Measurements from ENCODE around the gene NFX1.
"Not testable (repeated sequence)": the region's sequence is repeated elsewhere in the genome, so short reads cannot be mapped to it uniquely, and the experiment has no call there.

The NFX1 gene

GRCh38 chr9:33310748-33311147, 20.4 kb downstream of the NFX1 start:
- DNase-seq (ENCODE audit: low read depth): no peak

- DNase-seq (ENCODE audit: low read depth): no peak
Observed at GRCh38 chr9:33311953-33312352, 21.6 kb downstream of the NFX1 start.

- DNase-seq (ENCODE audit: low read depth): no peak
Observed at GRCh38 chr9:33315371-33315770, 25.1 kb downstream of the NFX1 start.

- DNase-seq (ENCODE audit: low read depth): not testable (repeated sequence)
Observed at GRCh38 chr9:33317136-33317535, 26.8 kb downstream of the NFX1 start.

- DNase-seq (ENCODE audit: low read depth): no peak
Observed at GRCh38 chr9:33318225-33318624, 27.9 kb downstream of the NFX1 start.

GRCh38 chr9:33318781-33319180, 28.5 kb downstream of the NFX1 start:
- DNase-seq (ENCODE audit: low read depth): no peak

GRCh38 chr9:33320230-33320567, 29.9 kb downstream of the NFX1 start:
- no peak for DNase-seq (ENCODE audit: low read depth)

- no peak for DNase-seq (ENCODE audit: low read depth)
Observed at GRCh38 chr9:33320568-33321261, 30.4 kb downstream of the NFX1 start.

- DNase-seq (ENCODE audit: low read depth): no peak
Observed at GRCh38 chr9:33329117-33329563, 38.8 kb downstream of the NFX1 start.

- DNase-seq (ENCODE audit: low read depth): no peak
Observed at GRCh38 chr9:33329979-33330378, 39.7 kb downstream of the NFX1 start.

- no peak for DNase-seq (ENCODE audit: low read depth)
Observed at GRCh38 chr9:33331377-33331891, 41.1 kb downstream of the NFX1 start.

- DNase-seq (ENCODE audit: low read depth): no peak
Observed at GRCh38 chr9:33332011-33332410, 41.7 kb downstream of the NFX1 start.

GRCh38 chr9:33332956-33333355, 42.6 kb downstream of the NFX1 start:
- not testable (repeated sequence) for DNase-seq (ENCODE audit: low read depth)

- DNase-seq (ENCODE audit: low read depth): no peak
Observed at GRCh38 chr9:33340186-33340585, 49.9 kb downstream of the NFX1 start.

- DNase-seq (ENCODE audit: low read depth): no peak
Observed at GRCh38 chr9:33341182-33341581, 50.9 kb downstream of the NFX1 start.

GRCh38 chr9:33344145-33344544, 53.8 kb downstream of the NFX1 start:
- DNase-seq (ENCODE audit: low read depth): no peak

GRCh38 chr9:33346564-33346963, 56.2 kb downstream of the NFX1 start:
- DNase-seq (ENCODE audit: low read depth): no peak

GRCh38 chr9:33348998-33349397, 58.7 kb downstream of the NFX1 start:
- no peak for DNase-seq (ENCODE audit: low read depth)

GRCh38 chr9:33349743-33350142, 59.4 kb downstream of the NFX1 start:
- DNase-seq (ENCODE audit: low read depth): no peak

- no peak for DNase-seq (ENCODE audit: low read depth)
Observed at GRCh38 chr9:33350310-33350709, 60.0 kb downstream of the NFX1 start.

GRCh38 chr9:33351547-33351946, 61.2 kb downstream of the NFX1 start:
- no peak for DNase-seq (ENCODE audit: low read depth)

GRCh38 chr9:33354651-33355211, 64.4 kb downstream of the NFX1 start:
- no peak for DNase-seq (ENCODE audit: low read depth)

GRCh38 chr9:33355933-33356332, 65.6 kb downstream of the NFX1 start:
- DNase-seq (ENCODE audit: low read depth): no peak

- DNase-seq (ENCODE audit: low read depth): not testable (repeated sequence)
Observed at GRCh38 chr9:33358641-33359040, 68.3 kb downstream of the NFX1 start.
